HUES48 (cell line): Measurements from ENCODE around the gene TCTA.
A peak's percentile ranks its signal among the peaks of the same experiment; 100 is the strongest.

ENCODE experiments used
- H3K27ac ChIP-seq: one replicate; pipeline ENCODE4 v1.7.0; 2013; ENCODE audit warnings: low read depth, low read length, inconsistent platforms
- H3K27me3 ChIP-seq: 2 replicates; pipeline ENCODE4 v1.6.1; 2013; ENCODE audit warnings: mild to moderate bottlenecking, low read length; ENCODE audit not compliant: control insufficient read depth, insufficient read depth
- H3K36me3 ChIP-seq: 2 replicates; pipeline ENCODE4 v1.6.1; 2013; ENCODE audit warnings: low read length; ENCODE audit not compliant: control insufficient read depth, insufficient read depth
- H3K4me1 ChIP-seq: 2 replicates; pipeline ENCODE4 v1.6.1; 2013; ENCODE audit warnings: mild to moderate bottlenecking, low read length; ENCODE audit not compliant: control insufficient read depth, insufficient read depth
- H3K4me3 ChIP-seq: 2 replicates; pipeline ENCODE4 v1.5.1; 2013; ENCODE audit warnings: mild to moderate bottlenecking, low read depth, low read length
- H3K9ac ChIP-seq: 2 replicates; pipeline ENCODE4 v1.6.1; 2013; ENCODE audit warnings: mild to moderate bottlenecking, low read depth, low read length, moderate library complexity
- H3K9me3 ChIP-seq: 2 replicates; pipeline ENCODE4 v1.6.1; 2013; ENCODE audit warnings: low read length; ENCODE audit not compliant: control insufficient read depth, insufficient read depth

Gene TCTA

DNA sequence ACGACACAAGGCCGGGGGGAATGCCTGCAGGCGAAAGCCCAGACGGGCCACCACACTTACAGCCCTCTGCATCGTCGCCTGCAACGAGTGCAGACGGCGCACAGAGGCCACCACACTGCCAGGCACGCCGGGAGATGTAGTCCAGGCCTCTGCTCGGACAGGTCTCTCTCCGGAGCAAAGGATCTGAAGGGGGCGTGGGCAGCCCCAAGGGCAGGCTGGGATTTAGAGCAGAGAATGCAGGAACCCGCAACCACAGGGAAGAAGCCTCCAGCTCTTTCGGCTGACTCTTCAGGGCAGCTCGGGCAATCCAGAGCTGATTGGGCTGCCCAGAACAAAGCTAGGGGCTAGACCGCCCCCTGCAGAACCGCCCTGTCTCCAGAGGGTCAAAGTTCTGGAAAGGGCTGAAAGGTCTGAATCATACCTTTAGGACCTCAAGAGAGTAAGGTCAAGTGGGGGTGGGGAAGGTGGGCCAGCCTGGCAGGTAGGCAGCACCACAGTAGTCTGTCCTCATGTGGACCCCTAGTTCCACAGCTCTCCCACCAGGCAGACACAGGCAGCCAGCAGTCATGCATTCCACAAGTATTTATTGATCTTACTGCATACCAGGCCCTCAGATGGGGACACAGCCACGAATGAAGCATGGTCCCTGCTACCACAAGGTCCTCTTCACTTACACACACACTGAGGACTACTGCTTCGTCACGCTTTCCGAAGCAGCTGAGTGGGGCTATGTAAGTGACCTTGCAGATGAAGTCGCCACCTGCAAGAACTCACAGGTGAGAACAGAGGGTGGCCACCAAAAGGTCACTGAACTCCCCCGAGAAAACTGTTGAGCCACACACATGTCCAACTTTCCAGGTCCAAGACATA is 10.4 kb downstream of the TCTA start, which contains the start of gene AMT:
Gene AMT, minus strand, starts transcription at position 95 of the 870 bp plus-strand sequence. Its CDS starts 23 bp downstream, at position 72.
- H3K27ac ChIP-seq = peak within 1 kb of the TSS; percentile 92
- no peaks in the 10 kb centered on the region for H3K27me3 ChIP-seq
- H3K4me1 ChIP-seq = peaks cover 14% of the 10 kb centered on the region
- peak within 1 kb of the TSS; percentile 77 for H3K9ac ChIP-seq
- H3K9me3 ChIP-seq = no peaks in the 10 kb centered on the region
- peak within 1 kb of the TSS; percentile 74 for H3K4me3 ChIP-seq
- peaks cover 10% of the 10 kb centered on the region; the same call in 1 of the 2 replicates for H3K36me3 ChIP-seq

DNA sequence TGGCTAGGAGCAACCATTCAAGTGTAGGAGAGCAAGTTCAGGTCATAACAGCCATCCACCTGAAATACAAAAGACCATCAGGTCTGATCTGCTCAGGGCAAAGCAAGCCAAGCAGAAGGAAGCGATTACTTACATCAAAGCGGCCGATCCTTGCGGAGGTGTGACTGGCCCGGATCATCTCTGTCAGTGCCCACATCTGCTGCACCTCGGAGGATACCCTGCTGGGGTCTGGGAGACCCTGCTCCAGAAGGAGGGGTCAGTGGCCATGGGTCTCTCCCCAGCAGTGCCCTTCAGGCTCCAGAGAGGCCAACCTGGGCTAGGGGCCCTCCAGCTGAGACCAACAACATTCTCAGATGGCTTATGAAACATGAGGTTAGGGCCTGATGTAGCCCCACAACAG is 12.6 kb downstream of the TCTA start:
- no peak overlapping the region for H3K27ac ChIP-seq

DNA sequence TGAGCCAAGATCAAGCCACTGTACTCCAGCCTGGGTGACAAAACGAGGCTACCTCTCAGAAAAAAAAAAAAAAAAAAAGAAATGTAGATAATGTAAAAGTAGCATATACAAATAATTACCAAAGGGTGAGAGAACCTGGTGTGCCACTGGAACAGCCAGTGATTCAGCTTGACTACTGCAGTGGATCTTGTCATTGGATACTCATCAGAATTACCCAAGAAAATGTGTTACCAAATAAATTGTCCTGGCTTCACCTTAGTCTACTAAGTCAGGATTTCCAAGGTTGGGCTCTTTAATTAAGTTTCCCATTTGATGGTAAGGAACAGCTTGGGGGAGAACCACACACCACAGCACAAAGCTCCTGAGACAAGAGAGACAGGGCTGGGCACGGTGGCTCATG is 15.4 kb downstream of the TCTA start:
- Histone ChIP-seq H3K4me1 (peaks cover 6% of the 10 kb centered on the region), H3K27ac (no peak overlapping the region)

More for the DNA sequence above, 12.6 kb downstream of the TCTA start:
- peaks cover 14% of the 10 kb centered on the region for H3K4me1 ChIP-seq
- H3K9me3 ChIP-seq = no peaks in the 10 kb centered on the region
- no peaks in the 10 kb centered on the region for H3K27me3 ChIP-seq
- no peak overlapping the region for H3K4me3 ChIP-seq
- peaks cover 10% of the 10 kb centered on the region; the same call in 1 of the 2 replicates for H3K36me3 ChIP-seq
- no peak overlapping the region for H3K9ac ChIP-seq

DNA sequence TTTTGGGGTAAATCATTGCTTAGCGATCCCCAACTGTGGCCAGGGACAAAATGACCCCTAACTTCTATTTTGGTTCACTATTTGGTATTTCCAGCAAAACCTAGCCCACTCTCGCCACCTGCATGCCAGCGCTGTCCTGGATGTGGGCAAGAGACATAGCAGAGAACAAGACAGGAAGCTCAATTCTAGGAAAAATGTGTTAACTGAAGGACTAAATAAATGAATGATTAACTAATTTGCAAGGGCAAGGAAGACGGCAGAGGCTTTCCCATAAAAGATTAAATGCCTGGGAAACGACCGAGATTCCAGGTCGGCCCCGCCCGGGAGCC is 16.5 kb downstream of the TCTA start:
- Histone ChIP-seq H3K36me3 (peaks cover 10% of the 10 kb centered on the region; the same call in 1 of the 2 replicates), H3K27ac (peak overlapping the region; percentile 90), H3K4me3 (peak overlapping the region; percentile 89), H3K9ac (no peak overlapping the region), H3K27me3 (no peaks in the 10 kb centered on the region), H3K9me3 (no peaks in the 10 kb centered on the region), H3K4me1 (no peaks in the 10 kb centered on the region)

More for the DNA sequence above, 15.4 kb downstream of the TCTA start:
- no peak overlapping the region for H3K9ac ChIP-seq
- peaks cover 10% of the 10 kb centered on the region; the same call in 1 of the 2 replicates for H3K36me3 ChIP-seq
- H3K4me3 ChIP-seq = no peak overlapping the region
- no peaks in the 10 kb centered on the region for H3K9me3 ChIP-seq
- no peaks in the 10 kb centered on the region for H3K27me3 ChIP-seq

DNA sequence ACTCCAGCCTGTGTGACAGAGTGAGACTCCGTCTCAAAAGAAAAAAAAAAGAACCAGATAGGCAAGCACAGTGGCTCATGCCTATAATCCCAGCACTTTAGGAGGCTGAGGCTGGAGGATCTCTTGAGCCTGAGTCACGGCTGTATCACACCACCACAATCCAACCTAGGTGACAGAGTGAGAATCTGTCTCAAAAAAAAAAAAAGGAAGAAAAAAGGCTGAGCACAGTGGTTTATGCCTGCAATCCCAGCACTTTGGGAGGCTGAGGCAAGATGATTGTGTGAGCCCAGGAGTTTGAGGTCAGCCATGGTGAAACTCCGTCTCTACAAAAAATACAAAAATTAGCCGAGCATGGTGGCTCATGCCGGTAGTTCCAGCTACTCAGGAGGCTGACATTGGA is 22.5 kb downstream of the TCTA start:
- Histone ChIP-seq H3K36me3 (no peaks in the 10 kb centered on the region), H3K27ac (no peak overlapping the region), H3K4me3 (no peak overlapping the region), H3K9ac (no peak overlapping the region), H3K9me3 (no peaks in the 10 kb centered on the region), H3K27me3 (no peaks in the 10 kb centered on the region), H3K4me1 (no peaks in the 10 kb centered on the region)

DNA sequence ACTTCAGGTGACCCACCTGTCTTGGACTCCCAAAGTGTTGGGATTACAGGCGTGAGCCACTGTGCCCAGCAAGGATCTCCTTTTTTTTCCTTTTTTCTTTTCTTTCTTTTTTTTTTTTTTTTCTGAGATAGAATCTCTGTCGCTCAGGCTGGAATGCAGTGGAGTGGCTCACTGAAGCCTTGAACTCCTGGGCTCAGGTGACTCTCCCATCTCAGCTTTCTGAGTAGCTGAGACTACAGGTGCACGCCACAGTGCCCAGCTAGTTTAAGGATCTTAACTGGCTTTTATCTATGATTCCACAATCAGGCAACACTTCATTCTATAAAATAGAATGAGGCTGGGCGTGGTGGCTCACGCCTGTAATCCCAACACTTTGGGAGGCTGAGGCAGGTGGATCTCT is 33.2 kb downstream of the TCTA start:
- no peak overlapping the region for H3K4me3 ChIP-seq
- no peaks in the 10 kb centered on the region for H3K36me3 ChIP-seq
- no peaks in the 10 kb centered on the region for H3K27me3 ChIP-seq
- H3K9me3 ChIP-seq = no peaks in the 10 kb centered on the region
- no peak overlapping the region for H3K9ac ChIP-seq
- H3K4me1 ChIP-seq = no peaks in the 10 kb centered on the region
- no peak overlapping the region for H3K27ac ChIP-seq

DNA sequence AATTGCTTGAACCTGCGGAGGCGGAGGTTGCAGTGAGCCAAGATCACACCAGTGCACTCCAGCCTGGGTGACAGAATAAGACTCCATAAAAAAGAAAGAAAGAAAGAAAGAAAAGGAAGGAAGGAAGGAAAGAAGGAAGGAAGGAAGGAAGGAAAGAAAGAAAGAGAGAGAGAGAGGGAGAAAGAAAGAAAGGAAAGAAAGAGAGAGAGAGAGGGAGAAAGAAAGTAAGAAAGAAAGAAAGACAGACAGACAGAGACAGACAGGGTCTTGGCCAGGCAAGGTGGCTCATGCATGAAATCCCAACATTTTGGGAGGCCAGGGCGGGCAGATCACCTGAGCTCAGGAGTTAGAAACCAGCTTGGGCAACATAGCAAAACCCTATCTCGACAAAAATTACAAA is 41.4 kb downstream of the TCTA start:
- no peaks in the 10 kb centered on the region for H3K9me3 ChIP-seq
- H3K27ac ChIP-seq = no peak overlapping the region
- peaks cover 9% of the 10 kb centered on the region for H3K4me1 ChIP-seq
- no peaks in the 10 kb centered on the region for H3K36me3 ChIP-seq
- no peak overlapping the region for H3K4me3 ChIP-seq
- no peak overlapping the region for H3K9ac ChIP-seq
- no peaks in the 10 kb centered on the region for H3K27me3 ChIP-seq

DNA sequence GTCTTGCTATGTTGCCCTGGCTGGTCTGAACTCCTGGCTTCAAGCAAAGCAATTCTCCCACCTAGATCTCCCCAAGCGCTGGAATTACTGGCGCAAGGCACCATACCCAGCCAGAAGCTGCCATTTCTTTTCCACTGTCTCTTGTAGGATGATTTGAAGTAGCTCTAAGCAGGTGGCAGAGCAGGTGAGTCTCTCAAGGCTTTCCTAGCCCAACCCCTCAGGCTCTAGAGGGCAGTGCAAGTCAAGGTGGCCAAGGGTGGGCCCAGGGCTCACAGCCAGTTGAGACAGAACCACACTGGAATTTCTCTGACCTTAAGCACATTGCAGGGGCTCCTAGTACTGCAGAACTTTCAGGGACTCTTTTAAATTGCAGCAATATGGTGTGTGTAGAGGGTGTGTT is 42.2 kb downstream of the TCTA start:
- H3K9me3 ChIP-seq = no peaks in the 10 kb centered on the region
- peaks cover 17% of the 10 kb centered on the region for H3K4me1 ChIP-seq
- no peaks in the 10 kb centered on the region for H3K36me3 ChIP-seq
- no peak overlapping the region for H3K9ac ChIP-seq
- H3K27ac ChIP-seq = no peak overlapping the region
- H3K4me3 ChIP-seq = no peak overlapping the region
- H3K27me3 ChIP-seq = no peaks in the 10 kb centered on the region

DNA sequence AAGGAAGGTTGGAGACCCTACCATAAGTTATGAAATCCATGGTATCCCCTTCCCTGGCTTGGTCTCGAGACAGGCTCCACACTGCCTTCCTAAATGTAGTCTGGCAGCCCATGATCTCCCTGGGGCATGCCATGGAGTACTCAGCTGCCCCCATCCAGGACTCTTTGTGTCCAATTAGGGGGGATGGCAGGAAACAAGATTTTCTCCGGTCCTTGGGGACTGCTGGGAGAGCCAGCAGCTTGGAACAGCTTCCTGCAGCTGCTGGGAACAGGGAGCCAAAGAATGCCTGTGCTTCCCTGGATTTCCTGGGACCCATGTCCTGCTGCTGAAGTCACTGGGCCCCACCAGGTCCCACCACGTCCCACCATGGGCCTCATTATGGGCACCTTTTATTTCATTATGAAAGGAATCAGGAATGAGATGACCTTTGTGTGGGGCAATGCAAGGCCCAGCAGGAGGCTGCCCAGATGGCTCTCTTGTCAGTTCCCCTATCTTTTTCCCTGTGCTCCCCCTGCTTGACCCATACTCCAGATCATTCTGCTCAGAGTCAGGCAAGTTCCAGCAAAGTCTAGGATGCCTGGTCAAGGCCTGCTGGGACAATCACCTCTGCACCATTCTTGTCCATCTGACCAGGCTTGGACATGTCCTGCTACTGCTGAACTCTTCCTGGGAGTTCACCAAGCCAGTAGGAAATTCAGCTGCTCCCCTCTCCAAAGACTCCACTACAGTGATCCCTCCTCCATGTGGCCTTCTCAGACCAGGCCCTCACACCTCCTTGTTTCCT is 42.9 kb downstream of the TCTA start:
- no peak overlapping the region for H3K27ac ChIP-seq
- H3K36me3 ChIP-seq = no peaks in the 10 kb centered on the region
- no peak overlapping the region for H3K9ac ChIP-seq
- H3K27me3 ChIP-seq = no peaks in the 10 kb centered on the region
- H3K4me1 ChIP-seq = peaks cover 22% of the 10 kb centered on the region
- H3K9me3 ChIP-seq = no peaks in the 10 kb centered on the region
- H3K4me3 ChIP-seq = no peak overlapping the region

DNA sequence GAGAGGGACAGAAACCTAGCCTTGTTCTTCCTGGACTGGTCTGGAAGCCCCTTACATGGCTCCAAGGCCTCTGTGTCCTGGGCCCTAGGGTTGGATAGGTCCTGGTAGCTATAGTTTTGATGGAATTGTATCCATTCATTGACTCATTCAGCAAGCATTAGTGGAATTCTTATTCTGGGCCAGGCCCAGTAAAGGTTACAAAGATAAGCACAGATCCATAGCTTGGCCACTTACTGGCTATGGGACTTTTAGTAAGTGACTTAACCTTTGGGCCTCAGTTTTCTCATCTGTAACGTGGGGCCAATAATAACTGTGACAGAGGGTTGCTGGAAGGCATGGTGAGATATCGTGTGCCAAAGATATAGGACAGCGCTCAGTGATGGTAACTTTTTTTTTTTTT is 44.2 kb downstream of the TCTA start:
- Histone ChIP-seq H3K4me3 (no peak overlapping the region), H3K27ac (no peak overlapping the region)

More for the DNA sequence above, 44.2 kb downstream of the TCTA start:
- Histone ChIP-seq H3K9ac (no peak overlapping the region), H3K4me1 (peaks cover 36% of the 10 kb centered on the region), H3K36me3 (no peaks in the 10 kb centered on the region), H3K9me3 (no peaks in the 10 kb centered on the region), H3K27me3 (no peaks in the 10 kb centered on the region)
